ENCODE data around the gene SLC6A8. TPM values are rescaled to one million over a fixed set of nuclear protein-coding genes. Genes with fewer than 3 reads are reported as not detected.

SLC6A8 gene
- polyA plus RNA-seq, 1 experiment = 6.9 TPM

- POLR2A ChIA-PET = no interaction called here
- Histone ChIP-seq H3K27ac (ENCODE audit: low read depth, low read length) (no peak overlapping the region), H3K9me3 (ENCODE audit: control insufficient read depth, insufficient read depth, low read length) (no peaks in the 10 kb centered on the region; the same call in 1 of the 2 replicates), H3K4me3 (ENCODE audit: low read depth, low read length) (no peak overlapping the region), H3K27me3 (ENCODE audit: control insufficient read depth, insufficient read depth, low read length) (peaks cover 15% of the 10 kb centered on the region)
- no peak for DNase-seq (ENCODE audit: low read depth, low spot score)
- CTCF ChIA-PET = interaction anchor here (0.7 to 5.1 kb wide), 7 partner anchors 60 to 728 kb away, joined by 3 to 64 read pairs (median 9); no protein-coding TSS in a partner anchor
- TF ChIP-seq, protein P1, sequence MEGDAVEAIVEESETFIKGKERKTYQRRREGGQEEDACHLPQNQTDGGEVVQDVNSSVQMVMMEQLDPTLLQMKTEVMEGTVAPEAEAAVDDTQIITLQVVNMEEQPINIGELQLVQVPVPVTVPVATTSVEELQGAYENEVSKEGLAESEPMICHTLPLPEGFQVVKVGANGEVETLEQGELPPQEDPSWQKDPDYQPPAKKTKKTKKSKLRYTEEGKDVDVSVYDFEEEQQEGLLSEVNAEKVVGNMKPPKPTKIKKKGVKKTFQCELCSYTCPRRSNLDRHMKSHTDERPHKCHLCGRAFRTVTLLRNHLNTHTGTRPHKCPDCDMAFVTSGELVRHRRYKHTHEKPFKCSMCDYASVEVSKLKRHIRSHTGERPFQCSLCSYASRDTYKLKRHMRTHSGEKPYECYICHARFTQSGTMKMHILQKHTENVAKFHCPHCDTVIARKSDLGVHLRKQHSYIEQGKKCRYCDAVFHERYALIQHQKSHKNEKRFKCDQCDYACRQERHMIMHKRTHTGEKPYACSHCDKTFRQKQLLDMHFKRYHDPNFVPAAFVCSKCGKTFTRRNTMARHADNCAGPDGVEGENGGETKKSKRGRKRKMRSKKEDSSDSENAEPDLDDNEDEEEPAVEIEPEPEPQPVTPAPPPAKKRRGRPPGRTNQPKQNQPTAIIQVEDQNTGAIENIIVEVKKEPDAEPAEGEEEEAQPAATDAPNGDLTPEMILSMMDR (IDR thresholded peaks at IDR 0.05; ENCODE audit: low read depth, low read length) = no peak
These were observed 17.6 kb upstream of the SLC6A8 start for GRCh38 chrX:153669901-153670731.

GRCh38 chrX:153670748-153671588, 16.8 kb upstream of the SLC6A8 start:
- peaks cover 11% of the 10 kb centered on the region for H3K27me3 ChIP-seq (ENCODE audit: control insufficient read depth, insufficient read depth, low read length)
- no peak overlapping the region for H3K27ac ChIP-seq (ENCODE audit: low read depth, low read length)
- TF ChIP-seq, protein P1 (IDR thresholded peaks at IDR 0.05; ENCODE audit: low read depth, low read length) = no peak
- no peaks in the 10 kb centered on the region; the same call in 1 of the 2 replicates for H3K9me3 ChIP-seq (ENCODE audit: control insufficient read depth, insufficient read depth, low read length)
- ChIA-PET POLR2A (no interaction called here), CTCF (interaction anchor here (0.5 to 1.7 kb wide), 2 partner anchors 72 to 117 kb away, joined by 3 read pairs; no protein-coding TSS in a partner anchor)
- H3K4me3 ChIP-seq (ENCODE audit: low read depth, low read length) = no peak overlapping the region
- DNase-seq (ENCODE audit: low read depth, low spot score) = no peak

GRCh38 chrX:153671589-153672530, 15.9 kb upstream of the SLC6A8 start:
- DNase-seq (ENCODE audit: low read depth, low spot score) = no peak
- H3K27ac ChIP-seq (ENCODE audit: low read depth, low read length) = no peak overlapping the region
- ChIA-PET CTCF (interaction anchor here (0.5 to 1.7 kb wide), 2 partner anchors 73 to 118 kb away, joined by 3 read pairs; no protein-coding TSS in a partner anchor), POLR2A (no interaction called here)
- H3K9me3 ChIP-seq (ENCODE audit: control insufficient read depth, insufficient read depth, low read length) = no peaks in the 10 kb centered on the region; the same call in 1 of the 2 replicates
- peaks cover 9% of the 10 kb centered on the region for H3K27me3 ChIP-seq (ENCODE audit: control insufficient read depth, insufficient read depth, low read length)
- TF ChIP-seq, protein P1 (IDR thresholded peaks at IDR 0.05; ENCODE audit: low read depth, low read length) = no peak
- no peak overlapping the region for H3K4me3 ChIP-seq (ENCODE audit: low read depth, low read length)

- no peaks in the 10 kb centered on the region; the same call in 1 of the 2 replicates for H3K9me3 ChIP-seq (ENCODE audit: control insufficient read depth, insufficient read depth, low read length)
- ChIA-PET CTCF (no interaction called here), POLR2A (no interaction called here)
- no peak overlapping the region for H3K4me3 ChIP-seq (ENCODE audit: low read depth, low read length)
- H3K27ac ChIP-seq (ENCODE audit: low read depth, low read length) = no peak overlapping the region
- peaks cover 9% of the 10 kb centered on the region for H3K27me3 ChIP-seq (ENCODE audit: control insufficient read depth, insufficient read depth, low read length)
- TF ChIP-seq, protein P1 (IDR thresholded peaks at IDR 0.05; ENCODE audit: low read depth, low read length) = no peak
- DNase-seq (ENCODE audit: low read depth, low spot score) = no peak
These were observed 14.9 kb upstream of the SLC6A8 start for GRCh38 chrX:153672531-153673427.

Measured in AG04450 (cell line).